ENCODE measurements around the gene BAIAP2L1. TPM values are rescaled to one million over a fixed set of nuclear protein-coding genes. Genes with fewer than 3 reads are reported as not detected.
"Not testable (repeated sequence)": the region's sequence is repeated elsewhere in the genome, so short reads cannot be mapped to it uniquely, and the experiment has no call there.

Gene BAIAP2L1
- total and polyA plus RNA-seq, 4 donors: 12.5 to 29.2 (median 19.9) TPM

DNA sequence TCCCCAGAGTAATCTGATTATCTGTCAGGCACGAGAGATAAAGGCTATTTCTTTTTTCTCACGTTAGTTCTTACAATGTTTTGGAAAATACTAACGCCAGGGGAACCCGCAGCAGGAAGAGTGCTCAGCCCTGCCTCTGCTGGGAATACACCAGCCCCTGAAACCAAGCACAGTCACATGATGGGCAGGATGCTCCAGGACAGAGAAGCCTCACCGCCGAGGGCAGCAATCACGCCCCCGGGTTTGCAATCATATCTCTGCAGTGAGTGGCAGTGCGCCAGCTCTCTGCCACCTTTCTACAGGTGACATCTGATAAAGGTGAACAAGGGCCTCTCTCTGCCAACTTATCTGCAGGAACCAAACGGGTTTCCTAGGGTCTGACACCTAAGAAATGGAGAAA lies 79.6 kb downstream of the BAIAP2L1 start:
- TF ChIP-seq, protein P1, sequence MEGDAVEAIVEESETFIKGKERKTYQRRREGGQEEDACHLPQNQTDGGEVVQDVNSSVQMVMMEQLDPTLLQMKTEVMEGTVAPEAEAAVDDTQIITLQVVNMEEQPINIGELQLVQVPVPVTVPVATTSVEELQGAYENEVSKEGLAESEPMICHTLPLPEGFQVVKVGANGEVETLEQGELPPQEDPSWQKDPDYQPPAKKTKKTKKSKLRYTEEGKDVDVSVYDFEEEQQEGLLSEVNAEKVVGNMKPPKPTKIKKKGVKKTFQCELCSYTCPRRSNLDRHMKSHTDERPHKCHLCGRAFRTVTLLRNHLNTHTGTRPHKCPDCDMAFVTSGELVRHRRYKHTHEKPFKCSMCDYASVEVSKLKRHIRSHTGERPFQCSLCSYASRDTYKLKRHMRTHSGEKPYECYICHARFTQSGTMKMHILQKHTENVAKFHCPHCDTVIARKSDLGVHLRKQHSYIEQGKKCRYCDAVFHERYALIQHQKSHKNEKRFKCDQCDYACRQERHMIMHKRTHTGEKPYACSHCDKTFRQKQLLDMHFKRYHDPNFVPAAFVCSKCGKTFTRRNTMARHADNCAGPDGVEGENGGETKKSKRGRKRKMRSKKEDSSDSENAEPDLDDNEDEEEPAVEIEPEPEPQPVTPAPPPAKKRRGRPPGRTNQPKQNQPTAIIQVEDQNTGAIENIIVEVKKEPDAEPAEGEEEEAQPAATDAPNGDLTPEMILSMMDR (IDR thresholded peaks at IDR 0.05; ENCODE audit: control extremely low read depth, extremely low read depth): no peak
- WGBS, 2 donors: 70 to 81% methylated on average over 10 of the region's 10 CpGs

DNA sequence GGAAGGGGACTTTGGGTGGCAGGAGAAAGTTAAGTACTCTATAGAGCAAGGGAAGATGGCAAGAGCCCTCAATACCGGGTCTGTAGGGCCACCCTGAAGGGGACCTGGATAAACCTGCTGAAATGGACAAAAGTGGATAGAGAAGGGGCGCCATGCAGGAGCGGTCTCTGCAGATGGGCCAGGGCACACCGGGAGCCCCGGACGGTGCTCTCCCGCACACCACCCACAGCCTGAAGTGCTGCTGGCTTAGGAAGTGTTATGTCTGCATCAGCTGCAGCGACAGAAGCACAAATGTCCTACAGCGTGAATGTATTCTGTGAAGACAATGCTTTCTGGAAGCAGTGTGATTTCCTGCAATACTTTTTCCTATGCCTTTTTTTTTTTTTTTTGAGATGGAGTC lies 81.7 kb downstream of the BAIAP2L1 start:
- ATAC-seq (ENCODE audit: insufficient read depth, low FRiP score): no peak
- no peak overlapping the region for H3K4me3 ChIP-seq
- WGBS, 2 donors: 85 to 90% methylated on average over 9 of the region's 9 CpGs

More for the DNA sequence above, 79.6 kb downstream of the BAIAP2L1 start:
- Histone ChIP-seq H3K27me3 (ENCODE audit: control insufficient read depth in 3 of 3, insufficient read depth in 3 of 3, low read length in 2 of 3) (no peaks in the 10 kb centered on the region), H3K4me3 (no peak overlapping the region), H3K9ac (ENCODE audit: insufficient read depth in 1 of 2, low read length in 2 of 2) (no peak overlapping the region), H3K36me3 (ENCODE audit: control insufficient read depth in 4 of 4, insufficient read depth in 4 of 4, low read length in 4 of 4) (peaks cover 0 to 3% (median 0%) of the 10 kb centered on the region in 4 donors), H3K27ac (ENCODE audit: low read depth in 1 of 2, low read length in 1 of 2) (no peak overlapping the region), H3K9me3 (ENCODE audit: control insufficient read depth in 4 of 4, insufficient read depth in 3 of 4, low read length in 3 of 4) (no peaks in the 10 kb centered on the region), H3K4me1 (ENCODE audit: control insufficient read depth in 5 of 5, insufficient read depth in 5 of 5, low read length in 5 of 5) (peaks cover 0 to 13% (median 2%) of the 10 kb centered on the region in 5 donors)
- ATAC-seq (ENCODE audit: insufficient read depth, low FRiP score): no peak
- DNase-seq: no peak

DNA sequence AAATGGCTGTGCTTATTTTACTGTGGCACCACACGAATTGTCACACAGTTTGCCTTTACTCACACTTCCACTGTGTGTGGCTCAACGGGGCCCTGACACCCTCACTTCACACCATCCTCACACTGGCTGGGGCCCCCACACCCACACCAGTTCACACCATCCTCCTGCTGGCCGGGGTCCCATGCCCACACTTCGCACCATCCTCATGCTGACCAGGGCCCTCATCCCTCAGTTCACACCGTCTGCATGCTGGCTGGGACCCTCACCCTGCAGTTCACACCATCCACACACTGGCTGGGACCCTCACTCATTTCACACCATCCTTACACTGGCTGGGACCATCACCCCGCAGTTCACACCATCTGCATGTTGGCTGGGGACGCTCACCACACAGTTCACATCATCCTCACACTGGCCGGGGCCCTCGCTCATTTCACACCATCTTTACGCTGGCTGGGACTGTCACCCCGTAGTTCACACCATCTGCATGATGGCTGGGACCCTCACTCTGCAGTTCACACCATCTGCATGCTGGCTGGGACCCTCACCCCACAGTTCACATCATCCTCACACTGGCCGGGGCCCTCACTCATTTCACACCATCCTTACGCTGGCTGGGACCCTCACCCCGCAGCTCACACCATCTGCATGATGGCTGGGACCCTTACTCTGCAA lies 83.4 kb downstream of the BAIAP2L1 start:
- no peak overlapping the region for H3K4me3 ChIP-seq
- WGBS, 2 donors: 96 to 97% methylated on average over 14 of the region's 14 CpGs
- DNase-seq (no peak), ATAC-seq (ENCODE audit: insufficient read depth, low FRiP score) (no peak)
- no peaks in the 10 kb centered on the region for H3K27me3 ChIP-seq (ENCODE audit: control insufficient read depth in 3 of 3, insufficient read depth in 3 of 3, low read length in 2 of 3)
- TF ChIP-seq, protein P1 (IDR thresholded peaks at IDR 0.05; ENCODE audit: control extremely low read depth, extremely low read depth): no peak
- peaks cover 0 to 2% (median 0%) of the 10 kb centered on the region in 5 donors for H3K4me1 ChIP-seq (ENCODE audit: control insufficient read depth in 5 of 5, insufficient read depth in 5 of 5, low read length in 5 of 5)
- H3K9me3 ChIP-seq (ENCODE audit: control insufficient read depth in 4 of 4, insufficient read depth in 3 of 4, low read length in 3 of 4): no peaks in the 10 kb centered on the region
- H3K9ac ChIP-seq (ENCODE audit: insufficient read depth in 1 of 2, low read length in 2 of 2): no peak overlapping the region
- no peak overlapping the region for H3K27ac ChIP-seq (ENCODE audit: low read depth in 1 of 2, low read length in 1 of 2)
- H3K36me3 ChIP-seq (ENCODE audit: control insufficient read depth in 4 of 4, insufficient read depth in 4 of 4, low read length in 4 of 4): peaks cover 0 to 4% (median 0%) of the 10 kb centered on the region in 4 donors

More for the DNA sequence above, 81.7 kb downstream of the BAIAP2L1 start:
- H3K27ac ChIP-seq (ENCODE audit: low read depth in 1 of 2, low read length in 1 of 2): no peak overlapping the region
- no peak overlapping the region for H3K9ac ChIP-seq (ENCODE audit: insufficient read depth in 1 of 2, low read length in 2 of 2)
- H3K4me1 ChIP-seq (ENCODE audit: control insufficient read depth in 5 of 5, insufficient read depth in 5 of 5, low read length in 5 of 5): peaks cover 0 to 13% (median 2%) of the 10 kb centered on the region in 5 donors
- DNase-seq: no peak
- peaks cover 0 to 4% (median 0%) of the 10 kb centered on the region in 4 donors for H3K36me3 ChIP-seq (ENCODE audit: control insufficient read depth in 4 of 4, insufficient read depth in 4 of 4, low read length in 4 of 4)
- TF ChIP-seq, protein P1 (IDR thresholded peaks at IDR 0.05; ENCODE audit: control extremely low read depth, extremely low read depth): no peak
- H3K9me3 ChIP-seq (ENCODE audit: control insufficient read depth in 4 of 4, insufficient read depth in 3 of 4, low read length in 3 of 4): no peaks in the 10 kb centered on the region
- H3K27me3 ChIP-seq (ENCODE audit: control insufficient read depth in 3 of 3, insufficient read depth in 3 of 3, low read length in 2 of 3): no peaks in the 10 kb centered on the region

DNA sequence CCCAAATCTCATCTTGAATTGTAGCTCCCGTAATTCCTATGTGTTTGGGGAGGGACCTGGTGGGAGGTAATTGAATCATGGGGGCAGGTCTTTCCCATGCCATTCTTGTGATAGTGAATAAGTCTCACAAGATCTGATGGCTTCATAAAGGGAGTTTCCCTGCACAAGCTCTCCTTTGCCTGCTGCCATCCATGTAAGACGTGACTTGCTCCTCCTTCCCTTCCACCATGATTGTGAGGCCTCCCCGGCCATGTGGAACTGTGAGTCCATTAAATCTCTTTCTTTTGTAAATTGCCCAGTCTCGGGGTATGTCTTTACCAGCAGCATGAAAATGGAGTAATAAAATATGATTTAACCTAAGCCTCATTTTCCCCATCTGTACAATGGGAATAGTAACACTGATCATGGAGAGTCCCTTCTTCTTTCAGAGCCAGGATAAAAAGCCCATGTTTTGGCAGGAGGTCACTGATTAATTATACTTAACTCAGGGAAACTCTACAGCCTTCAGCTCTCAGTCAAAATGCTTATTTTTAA lies 84.8 kb downstream of the BAIAP2L1 start:
- WGBS, 2 donors: 93 to 95% methylated on average over 4 of the region's 4 CpGs
- H3K4me3 ChIP-seq; DNase-seq; H3K4me1 ChIP-seq (ENCODE audit: control insufficient read depth in 5 of 5, insufficient read depth in 5 of 5, low read length in 5 of 5); H3K27me3 ChIP-seq (ENCODE audit: control insufficient read depth in 3 of 3, insufficient read depth in 3 of 3, low read length in 2 of 3); H3K27ac ChIP-seq (ENCODE audit: low read depth in 1 of 2, low read length in 1 of 2); H3K9ac ChIP-seq (ENCODE audit: insufficient read depth in 1 of 2, low read length in 2 of 2); H3K36me3 ChIP-seq (ENCODE audit: control insufficient read depth in 4 of 4, insufficient read depth in 4 of 4, low read length in 4 of 4); ATAC-seq (ENCODE audit: insufficient read depth, low FRiP score); H3K9me3 ChIP-seq (ENCODE audit: control insufficient read depth in 4 of 4, insufficient read depth in 3 of 4, low read length in 3 of 4): not testable (repeated sequence)
